ENCODE results near the gene SEMA6B. TPM values are rescaled to one million over a fixed set of nuclear protein-coding genes. Genes with fewer than 3 reads are reported as not detected.
A peak's percentile ranks its signal among the peaks of the same experiment; 100 is the strongest.

SEMA6B gene
- total and polyA plus RNA-seq, 2 of the 8 experiments (the other 6 are each of a cell fraction or from before 2014, with no cell fraction given), result 31.3 to 54.4 TPM

DNA sequence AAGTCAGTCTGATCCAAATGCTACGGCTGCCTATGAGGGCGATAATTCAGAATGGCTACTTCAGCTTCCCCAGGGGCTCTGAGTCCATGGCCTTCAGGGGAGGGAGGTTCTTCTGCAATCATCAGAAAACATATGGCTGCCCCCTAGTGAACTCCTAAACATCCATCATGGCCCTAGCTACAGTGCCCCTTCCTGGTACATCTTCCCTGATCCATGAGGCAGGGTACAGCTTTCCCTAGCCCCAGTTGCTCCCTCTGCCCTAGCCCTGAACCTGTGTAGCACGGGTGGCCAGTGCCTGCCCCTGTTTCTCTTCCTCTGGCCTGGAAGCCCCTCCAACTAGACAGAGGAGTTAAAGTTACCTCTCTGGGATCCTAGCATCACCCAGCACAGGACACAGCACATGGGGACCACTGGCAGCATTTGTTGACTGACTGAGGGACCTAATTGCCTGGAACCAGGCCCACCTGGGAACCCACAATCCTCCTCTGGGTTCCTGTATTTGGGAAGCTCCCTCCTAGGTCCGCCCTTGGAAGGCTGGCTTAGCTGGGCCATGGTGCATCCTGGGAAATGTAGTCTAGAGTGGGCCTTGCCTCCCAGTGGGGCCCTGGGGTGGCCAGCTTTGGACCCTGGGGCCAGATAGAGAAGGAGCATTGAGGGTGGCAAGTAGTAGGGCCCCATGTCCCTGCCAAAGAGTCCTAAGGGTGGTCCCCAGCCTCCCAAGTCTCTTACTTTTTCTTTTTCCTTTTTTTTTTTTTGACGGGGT, 17.7 kb upstream of the SEMA6B start:
- Histone ChIP-seq H2BK5ac (ENCODE audit: low read depth, low read length) (no peak overlapping the region), H3K4ac (replicated peaks; ENCODE audit: insufficient read length, low read depth, low read length) (no peak overlapping the region), H3K4me1 (replicated peaks in 1 of 4; ENCODE audit: control insufficient read depth in 3 of 4, insufficient read depth in 4 of 4, low read length in 3 of 4) (peaks cover 3 to 13% (median 9%) of the 10 kb centered on the region in 4 experiments), H3K27ac (ENCODE audit: low read depth, low read length) (no peak overlapping the region), H2AFZ (ENCODE audit: low read length) (no peak overlapping the region), H3K27me3 (replicated peaks in 1 of 4; ENCODE audit: control insufficient read depth in 3 of 4, extremely low read depth in 1 of 4, insufficient read depth in 3 of 4, low read length in 3 of 4) (peaks cover 0 to 5% (median 2%) of the 10 kb centered on the region in 4 experiments; a peak in 2 of 7 replicates), H3K18ac (ENCODE audit: extremely low read depth, low read length) (no peak overlapping the region), H2AK5ac (ENCODE audit: low read depth, low read length) (no peak overlapping the region; the same call in 1 of the 2 replicates), H3K4me2 (ENCODE audit: insufficient read depth in 1 of 2, low read depth in 2 of 2, low read length in 2 of 2) (no peak overlapping the region), H3K9ac (replicated peaks in 1 of 4; ENCODE audit: extremely low read depth in 1 of 4, low read depth in 3 of 4, low read length in 3 of 4) (no peak overlapping the region), H3K9me3 (ENCODE audit: insufficient read depth in 2 of 2, low read depth in 1 of 2, low read length in 1 of 2) (no peaks in the 10 kb centered on the region), H4K91ac (replicated peaks; ENCODE audit: insufficient read length, low read length) (no peak overlapping the region), H2BK12ac (ENCODE audit: low read depth, low read length) (no peak overlapping the region), H4K20me1 (replicated peaks in 1 of 2; ENCODE audit: control insufficient read depth in 1 of 2, insufficient read depth in 2 of 2, low read length in 2 of 2) (peaks cover 7 to 23% of the 10 kb centered on the region in 2 experiments), H3K79me2 (ENCODE audit: control insufficient read depth in 1 of 2, insufficient read depth in 2 of 2, low read length in 2 of 2) (peaks cover 0 to 27% of the 10 kb centered on the region in 2 experiments; a peak in 1 of 4 replicates), H3K36me3 (ENCODE audit: control insufficient read depth in 2 of 4, insufficient read depth in 4 of 4, low read length in 3 of 4) (no peaks in the 10 kb centered on the region; a peak in 1 of 8 replicates), H2BK15ac (ENCODE audit: low read length) (no peak overlapping the region), H3K14ac (ENCODE audit: insufficient read length) (no peak overlapping the region), H2BK20ac (ENCODE audit: low read length) (no peak overlapping the region), H3K23me2 (ENCODE audit: low read depth, low read length) (peaks cover 5% of the 10 kb centered on the region; the same call in 1 of the 2 replicates), H3K79me1 (ENCODE audit: low read depth, low read length) (peaks cover 11% of the 10 kb centered on the region; the same call in 1 of the 2 replicates), H3K4me3 (ENCODE audit: extremely low read depth in 1 of 4, insufficient read depth in 2 of 4, low read depth in 3 of 4, low read length in 4 of 4) (no peak overlapping the region), H3K56ac (replicated peaks; ENCODE audit: insufficient read length, low read depth, low read length) (no peak overlapping the region), H4K5ac (ENCODE audit: insufficient read length, low read depth, low read length) (no peak overlapping the region), H4K8ac (ENCODE audit: extremely low read depth, insufficient read depth, low read length) (peak overlapping the region; percentile 7; the same call in 1 of the 2 replicates), H3K23ac (ENCODE audit: insufficient read length) (no peak overlapping the region), H2BK120ac (replicated peaks; ENCODE audit: low read depth, low read length) (no peak overlapping the region)
- CTCF ChIA-PET (ENCODE audit: partially characterized antibody), result interaction anchor here (0.7 to 14.7 kb wide), 18 partner anchors 8 to 75 kb away, joined by 3 to 316 read pairs (median 8); partner anchors contain the start of genes LRG1 and SEMA6B
- FAIRE-seq (no peak), DNase-seq (ENCODE audit: low read depth in 1 of 2, low spot score in 2 of 2) (peak in 1 of 2 experiments; percentile 55)
- 91% methylated on average over 4 of the region's 5 CpGs; no CpG with 5 or more reads in 1 of the 2 experiments for WGBS, 2 experiments (ENCODE audit: extremely low coverage in 1 of 2, insufficient coverage in 1 of 2, insufficient read length in 1 of 2, insufficient replicate concordance in 2 of 2, low coverage in 1 of 2, low lambda C conversion rate in 2 of 2, missing lambda C conversion rate in 1 of 2)
- POLR2A ChIA-PET (ENCODE audit: partially characterized antibody), result interaction anchor here (0.5 to 5.3 kb wide), 10 partner anchors 9 to 112 kb away, joined by 3 to 19 read pairs (median 4); no protein-coding TSS in a partner anchor
- TF ChIP-seq RFX5 (IDR thresholded peaks at IDR 0.05; ENCODE audit: borderline replicate concordance, low read depth, low read length), result no peak

All from H1 (cell line).